Peyer's patch (tissue), 4 donors: ENCODE results near the gene ZNF710.

Source experiments
- CTCF ChIP-seq, 6 experiments: fragments of 450-650 bp in 4 of 6; fragments of 200-600 bp in 2 of 6; sonication (generic) in 1 of 6; IDR thresholded peaks; one replicate each; pipeline ENCODE4 v1.5.1; 2017 to 2019; ENCODE audit warnings: antibody characterized with exemption in 6 of 6, mild to moderate bottlenecking in 3 of 6, moderate library complexity in 1 of 6
- POLR2A ChIP-seq, 2 donors: fragments of 450-650 bp; IDR thresholded peaks; one replicate each; pipeline ENCODE4 v1.5.1; 2017; ENCODE audit warnings: antibody characterized with exemption in 2 of 2, mild to moderate bottlenecking in 2 of 2, moderate library complexity in 2 of 2

GRCh38 chr15:90040618-90041017 is 39.5 kb downstream of the ZNF710 start:
- no peak for TF ChIP-seq CTCF (IDR thresholded peaks at IDR 0.05)
- TF ChIP-seq POLR2A (IDR thresholded peaks at IDR 0.05) = no peak
